Upper lobe of left lung (tissue), 6 donors: ENCODE data around the gene HNF4A. TPM values are rescaled to one million over a fixed set of nuclear protein-coding genes. Genes with fewer than 3 reads are reported as not detected.

Experiments used
- ATAC-seq, 2 donors: fragments of 200-7000 bp; cut with Tn5 transposase; one replicate each; pipeline ENCODE4 v1.9.1; 2022; ENCODE audit warnings: mild to moderate bottlenecking in 2 of 2, moderate library complexity in 2 of 2; ENCODE audit not compliant: low FRiP score in 2 of 2
- DNase-seq, 2 donors: peaks; one replicate each; pipeline ENCODE4 v3.0.0-alpha.2; 2019 to 2020
- H3K27ac ChIP-seq, 4 donors: fragments of 200-600 bp; sonication (generic); one replicate each; pipeline ENCODE4 v1.5.1; 2016 to 2019
- H3K27me3 ChIP-seq, 4 donors: fragments of 200-600 bp; sonication (generic); one replicate each; pipeline ENCODE4 v1.5.1; 2017 to 2019
- H3K36me3 ChIP-seq, 4 donors: fragments of 200-600 bp; sonication (generic); one replicate each; pipeline ENCODE4 v1.5.1; 2016 to 2019
- H3K4me1 ChIP-seq, 4 donors: fragments of 200-600 bp; sonication (generic); one replicate each; pipeline ENCODE4 v1.5.1; 2018 to 2019
- H3K4me3 ChIP-seq, 4 donors: fragments of 200-600 bp; sonication (generic); one replicate each; pipeline ENCODE4 v1.5.1; 2017 to 2019; ENCODE audit warnings: mild to moderate bottlenecking in 2 of 4, moderate library complexity in 1 of 4
- H3K9me3 ChIP-seq, 4 donors: fragments of 200-600 bp; sonication (generic); one replicate each; pipeline ENCODE4 v1.5.1; 2018 to 2019
- EP300 ChIP-seq, 4 donors: sonication (generic); formaldehyde crosslinking; IDR thresholded peaks; one replicate each; pipeline ENCODE4 v1.5.1; 2017; ENCODE audit warnings: antibody characterized with exemption in 4 of 4, control low read depth in 2 of 4
- POLR2A ChIP-seq, 4 donors: fragments of 450-650 bp; IDR thresholded peaks; one replicate each; pipeline ENCODE4 v1.5.1; 2016 to 2017; ENCODE audit warnings: antibody characterized with exemption in 4 of 4, mild to moderate bottlenecking in 2 of 4
- POLR2AphosphoS5 ChIP-seq, 2 donors: sonication (generic); formaldehyde crosslinking; IDR thresholded peaks; one replicate each; pipeline ENCODE4 v1.5.1; 2017; ENCODE audit warnings: antibody characterized with exemption in 2 of 2
- WGBS, 2 donors: methylation state at CpG; one replicate each; pipeline ENCODE4 v1.1.5; 2017 to 2018; 5-methylcytosine and 5-hydroxymethylcytosine counted together
- total RNA-seq, 6 donors: library from RNA; depleted of rRNA in 4 of 6; stranded (reverse); fragments of >200 nt in 4 of 6; gene quantifications; one replicate each; pipeline versions ENCODE4 v1.1.0 to v1.2.1, GENCODE V29; 2016 to 2021
- TF ChIP-seq, protein P1 (sequence below), 6 experiments: fragments of 450-650 bp in 4 of 6; fragments of 200-600 bp in 2 of 6; sonication (generic) in 2 of 6; IDR thresholded peaks; one replicate each; pipeline ENCODE4 v1.5.1; 2016 to 2019; ENCODE audit warnings: antibody characterized with exemption in 6 of 6
- donor health status: DM: no; HTN: no; CAD: no; lungs with moderate emphysema.
- donor health status: DM: no; HTN: yes; CAD: no; lungs with severe emphysema.

Gene HNF4A
- total RNA-seq, 6 donors from 2014 or later, result under 0.01 to 0.74 (median 0.45) TPM; not detected in 2

DNA sequence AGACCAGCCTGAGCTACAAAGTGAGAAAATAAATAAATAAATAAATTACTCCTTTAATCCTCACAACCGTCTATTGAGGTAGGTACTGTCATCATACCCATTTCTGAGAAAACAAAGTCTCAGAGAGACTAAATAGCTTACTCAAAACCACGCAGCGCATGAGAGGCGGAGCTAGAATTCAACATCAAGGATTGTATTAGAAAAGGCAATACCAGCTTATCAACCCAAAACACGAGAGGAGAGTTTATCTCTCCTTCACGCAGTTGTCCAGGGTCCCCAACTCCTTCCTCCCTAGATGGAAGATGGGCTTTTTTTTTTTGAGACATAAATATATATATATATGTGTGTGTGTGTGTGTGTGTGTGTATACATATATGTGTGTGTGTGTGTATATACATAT is 12.2 kb downstream of the HNF4A start:
- DNase-seq (no peak), ATAC-seq (no peak)
- Histone ChIP-seq H3K4me1 (no peaks in the 10 kb centered on the region), H3K9me3 (no peaks in the 10 kb centered on the region), H3K27me3 (no peaks in the 10 kb centered on the region), H3K36me3 (no peaks in the 10 kb centered on the region), H3K27ac (no peak overlapping the region), H3K4me3 (no peak overlapping the region)
- no peak for TF ChIP-seq POLR2AphosphoS5 (IDR thresholded peaks at IDR 0.05)
- no peak for TF ChIP-seq EP300 (IDR thresholded peaks at IDR 0.05)
- no peak for TF ChIP-seq POLR2A (IDR thresholded peaks at IDR 0.05)
- TF ChIP-seq, protein P1, sequence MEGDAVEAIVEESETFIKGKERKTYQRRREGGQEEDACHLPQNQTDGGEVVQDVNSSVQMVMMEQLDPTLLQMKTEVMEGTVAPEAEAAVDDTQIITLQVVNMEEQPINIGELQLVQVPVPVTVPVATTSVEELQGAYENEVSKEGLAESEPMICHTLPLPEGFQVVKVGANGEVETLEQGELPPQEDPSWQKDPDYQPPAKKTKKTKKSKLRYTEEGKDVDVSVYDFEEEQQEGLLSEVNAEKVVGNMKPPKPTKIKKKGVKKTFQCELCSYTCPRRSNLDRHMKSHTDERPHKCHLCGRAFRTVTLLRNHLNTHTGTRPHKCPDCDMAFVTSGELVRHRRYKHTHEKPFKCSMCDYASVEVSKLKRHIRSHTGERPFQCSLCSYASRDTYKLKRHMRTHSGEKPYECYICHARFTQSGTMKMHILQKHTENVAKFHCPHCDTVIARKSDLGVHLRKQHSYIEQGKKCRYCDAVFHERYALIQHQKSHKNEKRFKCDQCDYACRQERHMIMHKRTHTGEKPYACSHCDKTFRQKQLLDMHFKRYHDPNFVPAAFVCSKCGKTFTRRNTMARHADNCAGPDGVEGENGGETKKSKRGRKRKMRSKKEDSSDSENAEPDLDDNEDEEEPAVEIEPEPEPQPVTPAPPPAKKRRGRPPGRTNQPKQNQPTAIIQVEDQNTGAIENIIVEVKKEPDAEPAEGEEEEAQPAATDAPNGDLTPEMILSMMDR (IDR thresholded peaks at IDR 0.05), result no peak
- WGBS, 2 donors, result 93 to 95% methylated on average over 6 of the region's 6 CpGs

GRCh38 chr20:44370639-44371218 is 15.2 kb downstream of the HNF4A start:
- no peaks in the 10 kb centered on the region for H3K36me3 ChIP-seq
- H3K27me3 ChIP-seq, result no peaks in the 10 kb centered on the region
- TF ChIP-seq POLR2A (IDR thresholded peaks at IDR 0.05), result no peak
- TF ChIP-seq POLR2AphosphoS5 (IDR thresholded peaks at IDR 0.05), result no peak
- TF ChIP-seq, protein P1 (IDR thresholded peaks at IDR 0.05), result no peak
- no peak for TF ChIP-seq EP300 (IDR thresholded peaks at IDR 0.05)
- peak in 1 of 2 donors; percentile 38 for DNase-seq
- peak in 1 of 2 donors; percentile 43 for ATAC-seq
- no peaks in the 10 kb centered on the region for H3K4me1 ChIP-seq
- H3K9me3 ChIP-seq, result no peaks in the 10 kb centered on the region
- H3K27ac ChIP-seq, result no peak overlapping the region
- no peak overlapping the region for H3K4me3 ChIP-seq
- 61 to 76% methylated on average over 7 to 8 of the region's 9 CpGs for WGBS, 2 donors

DNA sequence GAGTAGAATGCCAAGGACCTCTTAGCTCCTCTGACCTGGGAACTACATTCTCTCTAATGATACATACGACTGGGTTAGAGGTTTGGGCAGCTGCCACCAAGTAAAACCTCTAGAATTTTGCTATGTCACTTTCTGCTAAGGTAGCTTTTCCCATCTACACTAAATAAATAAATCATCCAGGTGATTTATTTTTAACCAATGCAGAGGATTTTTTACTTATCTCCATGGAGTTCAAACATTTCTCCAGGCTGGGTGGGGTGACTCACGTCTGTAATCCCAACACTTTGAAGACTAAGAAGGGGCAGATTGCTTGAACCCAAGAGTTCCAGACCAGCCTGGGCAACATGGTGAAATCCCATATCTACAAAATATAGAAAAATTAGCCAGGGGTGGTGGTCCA is 27.1 kb downstream of the HNF4A start:
- DNase-seq (no peak), ATAC-seq (no peak)
- Histone ChIP-seq H3K4me3 (no peak overlapping the region), H3K36me3 (no peaks in the 10 kb centered on the region), H3K4me1 (no peaks in the 10 kb centered on the region), H3K9me3 (no peaks in the 10 kb centered on the region), H3K27ac (no peak overlapping the region), H3K27me3 (no peaks in the 10 kb centered on the region)
- 45 to 52% methylated on average over 2 of the region's 2 CpGs for WGBS, 2 donors
- TF ChIP-seq POLR2A (IDR thresholded peaks at IDR 0.05) (no peak), POLR2AphosphoS5 (IDR thresholded peaks at IDR 0.05) (no peak), EP300 (IDR thresholded peaks at IDR 0.05) (no peak)
- TF ChIP-seq, protein P1 (IDR thresholded peaks at IDR 0.05), result no peak

DNA sequence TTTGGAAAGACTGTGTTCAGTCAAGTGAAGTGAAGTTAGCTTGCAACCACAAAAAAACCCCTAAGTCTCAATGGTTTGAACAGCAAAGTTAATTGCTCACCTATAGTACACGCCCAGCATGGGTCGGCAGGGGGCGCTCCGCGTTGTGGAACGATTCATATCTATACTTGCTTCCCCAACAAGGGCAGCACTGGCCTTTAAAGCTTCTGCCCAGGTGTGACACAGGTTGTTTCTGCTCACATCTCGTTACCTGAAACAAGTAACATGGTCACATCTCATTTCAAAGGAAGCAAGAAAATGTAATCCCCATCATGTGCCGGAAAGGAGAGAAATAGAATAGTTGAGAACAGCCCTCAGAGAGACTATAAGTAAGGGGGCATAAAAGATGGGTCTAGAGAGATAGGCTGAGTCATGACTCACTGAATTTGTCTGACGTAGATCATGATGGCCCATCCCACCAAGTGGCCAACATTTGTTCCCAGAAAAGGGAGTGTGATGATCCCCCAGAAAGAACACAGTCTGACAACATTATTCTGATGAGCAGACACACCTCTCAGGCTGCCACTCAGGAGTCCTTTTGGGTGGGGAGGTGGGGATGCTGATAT is 29.0 kb downstream of the HNF4A start:
- WGBS, 2 donors, result 19 to 20% methylated on average over 9 of the region's 9 CpGs
- peak; percentile 83 to 96 for DNase-seq
- Histone ChIP-seq H3K4me3 (no peak overlapping the region), H3K36me3 (no peaks in the 10 kb centered on the region), H3K27ac (no peak overlapping the region), H3K27me3 (no peaks in the 10 kb centered on the region), H3K4me1 (peaks cover 0 to 9% (median 5%) of the 10 kb centered on the region in 4 donors), H3K9me3 (no peaks in the 10 kb centered on the region)
- no peak for TF ChIP-seq EP300 (IDR thresholded peaks at IDR 0.05)
- TF ChIP-seq, protein P1 (IDR thresholded peaks at IDR 0.05), result peak; percentile 36 to 85 (median 64)
- peak; percentile 69 to 73 for ATAC-seq
